Brain microvascular endothelial cell (primary cell): Measurements from ENCODE around the gene STK32C.

Experiments used
- DNase-seq: peaks from one replicate; pipeline ENCODE4 v3.0.0-alpha.2; 2020
- H3K27ac ChIP-seq: fragments of 250-450 bp; sonication (Bioruptor Pico); 2 replicates; pipeline ENCODE4 v1.5.1; 2020; ENCODE audit warnings: mild to moderate bottlenecking, moderate library complexity
- H3K27me3 ChIP-seq: fragments of 250-450 bp; sonication (Bioruptor Pico); replicated peaks from 2 replicates; pipeline ENCODE4 v1.5.1; 2020; ENCODE audit warnings: mild to moderate bottlenecking
- H3K36me3 ChIP-seq: fragments of 250-450 bp; sonication (Bioruptor Pico); replicated peaks from 2 replicates; pipeline ENCODE4 v1.5.1; 2020; ENCODE audit warnings: mild to moderate bottlenecking
- H3K4me3 ChIP-seq: 2 replicates; pipeline ENCODE4 v1.5.1; 2011; ENCODE audit warnings: low read depth, mild to moderate bottlenecking, control low read depth, low read length, moderate library complexity
- CTCF ChIP-seq: IDR thresholded peaks from 2 replicates; pipeline ENCODE4 v1.5.1; 2011; ENCODE audit warnings: low read depth, mild to moderate bottlenecking, moderate library complexity, low read length, control low read depth, inconsistent platforms; ENCODE audit errors: missing control alignments
- in situ Hi-C: cut with HindIII; loops from 2 replicates; pipeline ENCODE4 v1.10.0; 2017; ENCODE audit warnings: low sequenced_read_pairs, low pct_ligation_motif_present

The STK32C gene

DNA sequence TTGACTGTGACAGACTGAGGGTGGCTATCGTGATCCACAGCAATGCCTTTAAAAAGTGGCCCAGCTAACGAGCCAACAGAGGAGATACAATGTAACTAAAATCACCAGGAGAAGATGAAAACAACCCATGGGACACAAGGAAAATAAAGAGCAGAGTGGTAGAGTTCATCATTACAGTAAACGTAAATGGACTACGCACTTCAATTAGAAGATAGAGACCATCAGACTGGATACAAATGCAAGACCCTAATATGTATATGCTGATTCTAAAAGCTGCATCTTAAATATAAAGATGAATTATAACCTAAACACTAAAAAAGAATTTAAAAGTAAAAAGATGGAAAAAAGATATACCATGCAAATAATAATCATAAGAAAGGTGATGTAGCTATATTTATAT, 6.6 kb upstream of the STK32C start:
- in situ Hi-C loops = no loop called here
- no peak for DNase-seq

DNA sequence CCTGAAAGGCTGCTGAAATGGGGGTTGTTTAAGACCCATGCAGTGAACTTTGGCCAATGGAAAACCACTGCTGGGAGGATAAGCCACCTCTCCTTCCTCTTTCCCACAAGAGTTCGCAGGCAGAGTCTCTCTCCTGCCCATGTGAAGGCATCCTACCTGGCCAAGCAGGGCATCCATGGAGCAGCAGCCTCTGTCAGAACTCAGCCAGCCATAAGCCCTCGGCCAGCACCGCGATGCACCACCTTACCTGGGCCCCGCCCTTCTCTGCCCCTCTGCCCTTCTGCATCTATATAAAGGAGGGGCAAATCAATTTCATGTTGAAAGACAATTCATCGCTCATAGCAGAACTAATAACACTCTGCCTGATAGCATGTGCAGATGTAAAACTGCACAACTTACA, 6.1 kb upstream of the STK32C start:
- DNase-seq = no peak
- TF ChIP-seq CTCF = no peak

More for the DNA sequence above, 6.6 kb upstream of the STK32C start:
- no peak overlapping the region for H3K27ac ChIP-seq
- H3K36me3 ChIP-seq = no peaks in the 10 kb centered on the region
- H3K4me3 ChIP-seq = no peak overlapping the region
- TF ChIP-seq CTCF = no peak
- H3K27me3 ChIP-seq = no peaks in the 10 kb centered on the region

GRCh38 chr10:132313305-132313704, 5.6 kb upstream of the STK32C start:
- Histone ChIP-seq H3K4me3 (no peak overlapping the region), H3K36me3 (no peaks in the 10 kb centered on the region), H3K27me3 (no peaks in the 10 kb centered on the region), H3K27ac (no peak overlapping the region)
- no peak for DNase-seq
- TF ChIP-seq CTCF = no peak
- in situ Hi-C loops = no loop called here

More for the DNA sequence above, 6.1 kb upstream of the STK32C start:
- no peaks in the 10 kb centered on the region for H3K27me3 ChIP-seq
- H3K27ac ChIP-seq = no peak overlapping the region
- no peak overlapping the region for H3K4me3 ChIP-seq
- in situ Hi-C loops = no loop called here
- no peaks in the 10 kb centered on the region for H3K36me3 ChIP-seq

DNA sequence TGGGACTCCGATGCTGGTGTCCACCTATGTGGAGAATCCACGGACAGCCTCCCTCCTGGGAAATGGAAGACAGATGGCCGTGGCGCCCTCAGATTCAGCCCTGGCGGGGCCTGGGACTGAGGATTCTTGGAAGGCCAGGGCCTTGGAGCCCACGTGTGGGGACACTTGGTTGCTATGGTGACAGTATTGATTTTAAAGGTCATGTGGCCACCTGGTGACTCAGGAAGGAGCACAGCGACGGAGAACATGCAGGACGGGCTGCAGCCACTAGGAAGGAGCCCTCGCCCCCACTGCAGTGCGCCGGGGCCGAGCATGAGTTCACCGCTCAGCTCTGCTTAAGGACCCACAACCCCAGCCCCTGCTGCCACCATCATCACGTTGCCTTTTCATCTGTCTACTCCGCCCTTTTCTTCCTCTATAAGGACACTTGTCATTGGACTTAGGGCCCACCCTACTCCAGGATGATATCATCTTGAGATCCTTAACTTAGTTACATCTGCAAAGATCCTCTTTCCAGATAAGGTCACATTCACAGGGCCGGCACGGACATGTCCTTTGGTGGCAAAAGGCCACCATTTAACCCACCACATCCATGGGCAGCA, 3.7 kb upstream of the STK32C start:
- H3K36me3 ChIP-seq = no peaks in the 10 kb centered on the region
- H3K27me3 ChIP-seq = no peaks in the 10 kb centered on the region
- TF ChIP-seq CTCF = no peak
- H3K27ac ChIP-seq = no peak overlapping the region
- DNase-seq = no peak
- no peak overlapping the region for H3K4me3 ChIP-seq
- in situ Hi-C loops = no loop called here

GRCh38 chr10:132310701-132311337, 3.1 kb upstream of the STK32C start:
- Histone ChIP-seq H3K4me3 (no peak overlapping the region), H3K27me3 (no peaks in the 10 kb centered on the region), H3K36me3 (no peaks in the 10 kb centered on the region), H3K27ac (no peak overlapping the region)
- no peak for TF ChIP-seq CTCF
- in situ Hi-C loops = no loop called here
- no peak for DNase-seq
